CD4-positive, alpha-beta T cell (primary cell): Measurements from ENCODE around the gene ZNF282. TPM values are rescaled to one million over a fixed set of nuclear protein-coding genes. Genes with fewer than 3 reads are reported as not detected.
A peak's percentile ranks its signal among the peaks of the same experiment; 100 is the strongest.

Experiments
- ATAC-seq: fragments of 200-7000 bp; cut with Tn5 transposase; one replicate; pipeline ENCODE4 v1.10.0; 2022; ENCODE audit warnings: mild to moderate bottlenecking; ENCODE audit not compliant: poor library complexity
- CTCF ChIA-PET: fragments of 350-600 bp; sonication (Branson Sonifier 250); formaldehyde crosslinking; loops from one replicate; lab custom pipeline; 2021; ENCODE audit warnings: antibody characterized with exemption, inconsistent platforms; lab: Charles Lee
- POLR2A ChIA-PET: fragments of 350-600 bp; sonication (Branson Sonifier 250); formaldehyde crosslinking; loops from one replicate; lab custom pipeline; 2021; ENCODE audit warnings: antibody characterized with exemption, inconsistent platforms; lab: Charles Lee
- DNase-seq, 14 experiments: peaks; one replicate each; pipeline ENCODE4 v3.0.0-alpha.2; 2013 to 2020; ENCODE audit warnings: mixed read lengths in 2 of 14
- H3K27ac ChIP-seq, 2 donors: one replicate each; pipeline versions ENCODE4 v1.5.1 to v1.7.0; 2013; ENCODE audit warnings: low read length in 2 of 2, low read depth in 1 of 2, mild to moderate bottlenecking in 1 of 2
- H3K27me3 ChIP-seq, 2 experiments: 1 replicate in 1 of 2; 2 replicates in 1 of 2; pipeline versions ENCODE4 v1.6.1 to v1.7.0; 2013; ENCODE audit warnings: low read length in 2 of 2, control low read depth in 1 of 2, mild to moderate bottlenecking in 1 of 2, moderate library complexity in 1 of 2; ENCODE audit not compliant: insufficient read depth in 2 of 2, control insufficient read depth in 1 of 2
- H3K36me3 ChIP-seq: one replicate; pipeline ENCODE4 v1.6.1; 2013; ENCODE audit warnings: low read length, control low read depth; ENCODE audit not compliant: insufficient read depth
- H3K4me1 ChIP-seq: one replicate; pipeline ENCODE4 v1.6.1; 2013; ENCODE audit warnings: low read length, control low read depth; ENCODE audit not compliant: insufficient read depth
- H3K4me3 ChIP-seq: one replicate; pipeline ENCODE4 v1.5.1; 2013; ENCODE audit warnings: mild to moderate bottlenecking, low read length, moderate library complexity
- H3K9me3 ChIP-seq, 2 experiments: 1 replicate in 1 of 2; 2 replicates in 1 of 2; pipeline versions ENCODE4 v1.6.1 to v1.7.0; 2013; ENCODE audit warnings: low read length in 2 of 2, mild to moderate bottlenecking in 2 of 2, control low read depth in 1 of 2, moderate library complexity in 1 of 2; ENCODE audit not compliant: control insufficient read depth in 1 of 2, insufficient read depth in 1 of 2
- H3K27ac Mint-ChIP-seq: one replicate; pipeline ENCODE4 v1.8.0; 2020; ENCODE audit warnings: mixed read lengths
- H3K27me3 Mint-ChIP-seq: one replicate; pipeline ENCODE4 v1.8.0; 2021; ENCODE audit warnings: mixed read lengths
- H3K36me3 Mint-ChIP-seq: one replicate; pipeline ENCODE4 v1.8.0; 2021; ENCODE audit warnings: low read depth, mixed read lengths
- H3K4me1 Mint-ChIP-seq: one replicate; pipeline ENCODE4 v1.8.0; 2021; ENCODE audit warnings: low read depth, mixed read lengths
- H3K4me3 Mint-ChIP-seq: one replicate; pipeline ENCODE4 v1.8.0; 2020; ENCODE audit warnings: mild to moderate bottlenecking, mixed read lengths
- H3K9me3 Mint-ChIP-seq: one replicate; pipeline ENCODE4 v1.8.0; 2020; ENCODE audit warnings: mixed read lengths
- intact Hi-C, 2 experiments: fragments of 100-400 bp; cut with DNase I in 1 of 2; cut with micrococcal nuclease in 1 of 2; formaldehyde crosslinking; loops; one replicate each; pipeline versions ENCODE4 v1.15.1 to v1.9.0; 2023 to 2025; cut with DNase I, micrococcal nuclease
- total RNA-seq, 174 experiments: library from RNA in 2 of 174; stranded (reverse) in 2 of 174; gene quantifications; one replicate each; pipeline ENCODE4 v1.2.3 and lab custom pipeline; 2021 to 2026
- TF ChIP-seq, protein P1 (sequence below): fragments of 200-600 bp; IDR thresholded peaks from one replicate; pipeline ENCODE4 v1.8.0; 2022; ENCODE audit warnings: antibody characterized with exemption, mild to moderate bottlenecking

Gene ZNF282
- total RNA-seq, 2 experiments from 2014 or later, result 13.3 to 15.6 TPM

DNA sequence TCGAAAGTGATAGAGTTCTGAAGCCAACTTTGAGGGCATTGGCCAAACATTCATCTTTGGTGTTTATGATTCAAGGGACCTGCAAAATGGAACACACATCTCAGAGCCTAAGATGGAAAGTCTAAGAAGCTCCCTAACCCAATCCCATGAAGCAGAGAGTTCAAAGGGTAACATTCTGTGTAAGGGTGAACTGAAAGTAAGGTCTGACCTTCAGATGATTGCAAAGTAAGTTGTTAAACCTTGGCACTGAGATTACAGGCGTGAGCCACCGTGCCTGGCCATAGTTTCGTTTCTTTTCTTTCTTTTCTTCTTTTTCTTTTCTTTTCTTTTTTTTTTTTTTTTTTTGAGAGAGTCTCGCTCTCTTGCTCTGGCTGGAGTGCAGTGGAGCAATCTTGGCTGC is 46.4 kb downstream of the ZNF282 start:
- DNase-seq, result no peak
- H3K36me3 ChIP-seq, result no peaks in the 10 kb centered on the region
- peak overlapping the region; percentile 93 for H3K4me3 Mint-ChIP-seq
- peaks cover 35% of the 10 kb centered on the region for H3K4me1 ChIP-seq
- intact Hi-C loops, result loop anchor here in 1 of 2 experiments (2.0 to 10.0 kb wide), 3 partner anchors 45 to 217 kb away; partner anchors contain the start of gene PDIA4
- H3K36me3 Mint-ChIP-seq, result peaks cover 21% of the 10 kb centered on the region
- ChIA-PET POLR2A (interaction anchor here (2.8 kb wide), 1 partner anchor 20 kb away, joined by 12 read pairs; the partner anchor contains the start of gene ZNF783), CTCF (interaction anchor here (0.7 to 1.2 kb wide), 2 partner anchors 20 to 275 kb away, joined by 4 to 7 read pairs; partner anchors contain the start of gene ZNF783)
- no peak overlapping the region for H3K4me3 ChIP-seq
- no peak for ATAC-seq
- peaks cover 39% of the 10 kb centered on the region for H3K4me1 Mint-ChIP-seq
- peaks cover 4% of the 10 kb centered on the region for H3K27me3 Mint-ChIP-seq
- no peaks in the 10 kb centered on the region for H3K27me3 ChIP-seq
- H3K27ac Mint-ChIP-seq, result no peak overlapping the region
- H3K9me3 ChIP-seq, result peaks cover 0 to 3% of the 10 kb centered on the region in 2 experiments
- TF ChIP-seq, protein P1, sequence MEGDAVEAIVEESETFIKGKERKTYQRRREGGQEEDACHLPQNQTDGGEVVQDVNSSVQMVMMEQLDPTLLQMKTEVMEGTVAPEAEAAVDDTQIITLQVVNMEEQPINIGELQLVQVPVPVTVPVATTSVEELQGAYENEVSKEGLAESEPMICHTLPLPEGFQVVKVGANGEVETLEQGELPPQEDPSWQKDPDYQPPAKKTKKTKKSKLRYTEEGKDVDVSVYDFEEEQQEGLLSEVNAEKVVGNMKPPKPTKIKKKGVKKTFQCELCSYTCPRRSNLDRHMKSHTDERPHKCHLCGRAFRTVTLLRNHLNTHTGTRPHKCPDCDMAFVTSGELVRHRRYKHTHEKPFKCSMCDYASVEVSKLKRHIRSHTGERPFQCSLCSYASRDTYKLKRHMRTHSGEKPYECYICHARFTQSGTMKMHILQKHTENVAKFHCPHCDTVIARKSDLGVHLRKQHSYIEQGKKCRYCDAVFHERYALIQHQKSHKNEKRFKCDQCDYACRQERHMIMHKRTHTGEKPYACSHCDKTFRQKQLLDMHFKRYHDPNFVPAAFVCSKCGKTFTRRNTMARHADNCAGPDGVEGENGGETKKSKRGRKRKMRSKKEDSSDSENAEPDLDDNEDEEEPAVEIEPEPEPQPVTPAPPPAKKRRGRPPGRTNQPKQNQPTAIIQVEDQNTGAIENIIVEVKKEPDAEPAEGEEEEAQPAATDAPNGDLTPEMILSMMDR, result no peak
- no peaks in the 10 kb centered on the region for H3K9me3 Mint-ChIP-seq
- no peak overlapping the region for H3K27ac ChIP-seq

DNA sequence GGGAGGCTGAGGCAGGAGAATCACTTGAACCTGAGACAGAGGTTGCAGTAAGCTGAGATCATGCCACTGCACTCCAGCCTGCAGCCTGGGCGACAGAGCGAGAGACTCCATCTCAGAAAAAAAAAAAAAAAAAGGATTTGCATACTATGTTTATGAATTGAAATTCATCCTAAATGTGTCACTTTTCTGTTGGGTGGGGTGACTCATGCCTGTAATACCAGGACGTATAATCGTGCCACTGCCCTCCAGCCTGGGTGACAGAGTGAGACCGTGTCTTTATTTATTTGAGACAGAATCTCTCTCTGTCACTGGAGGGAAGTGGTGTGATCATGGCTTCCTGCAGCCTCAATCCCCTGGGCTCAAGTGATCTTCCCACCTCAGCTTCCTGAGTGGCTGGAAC is 49.9 kb downstream of the ZNF282 start:
- peaks cover 0 to 3% of the 10 kb centered on the region in 2 experiments for H3K9me3 ChIP-seq
- peaks cover 19% of the 10 kb centered on the region for H3K4me1 ChIP-seq
- Mint-ChIP-seq H3K27me3 (no peaks in the 10 kb centered on the region), H3K27ac (peak overlapping the region; percentile 30), H3K36me3 (peaks cover 37% of the 10 kb centered on the region), H3K4me3 (no peak overlapping the region), H3K4me1 (peaks cover 49% of the 10 kb centered on the region), H3K9me3 (no peaks in the 10 kb centered on the region)
- TF ChIP-seq, protein P1, result no peak
- peaks cover 10% of the 10 kb centered on the region for H3K36me3 ChIP-seq
- POLR2A ChIA-PET, result no interaction called here
- intact Hi-C loops, result loop anchor here in 1 of 2 experiments (10.0 kb wide), 1 partner anchor 220 kb away; the partner anchor contains the start of gene PDIA4
- CTCF ChIA-PET, result no interaction called here
- H3K27ac ChIP-seq, result no peak overlapping the region
- ATAC-seq (no peak), DNase-seq (no peak)
- H3K27me3 ChIP-seq, result no peaks in the 10 kb centered on the region
- H3K4me3 ChIP-seq, result no peak overlapping the region

DNA sequence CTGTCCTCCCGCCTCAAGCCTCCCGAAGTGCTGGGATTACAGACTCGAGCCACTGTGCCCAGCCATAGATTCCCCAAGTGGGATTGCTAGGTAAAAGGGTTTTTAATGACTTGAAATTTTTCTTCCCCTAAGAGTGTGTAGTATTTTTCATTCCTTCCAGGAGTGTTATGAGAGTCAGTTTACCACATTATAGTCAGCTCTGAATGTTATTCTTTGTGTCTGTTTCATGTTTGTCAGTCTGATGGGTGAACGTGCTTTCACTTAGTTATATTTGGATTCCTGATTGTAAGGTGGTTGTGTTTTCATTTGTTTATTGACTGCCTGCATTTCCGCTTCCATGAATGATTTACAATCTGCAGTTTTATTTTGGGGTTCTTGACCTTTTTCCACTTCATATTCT is 50.4 kb downstream of the ZNF282 start:
- Mint-ChIP-seq H3K9me3 (no peaks in the 10 kb centered on the region), H3K4me3 (no peak overlapping the region), H3K4me1 (peaks cover 44% of the 10 kb centered on the region), H3K27me3 (no peaks in the 10 kb centered on the region), H3K27ac (peak overlapping the region; percentile 30), H3K36me3 (peaks cover 40% of the 10 kb centered on the region)
- Histone ChIP-seq H3K4me3 (no peak overlapping the region), H3K4me1 (peaks cover 14% of the 10 kb centered on the region), H3K36me3 (peaks cover 15% of the 10 kb centered on the region), H3K27ac (no peak overlapping the region), H3K9me3 (peaks cover 0 to 3% of the 10 kb centered on the region in 2 experiments), H3K27me3 (no peaks in the 10 kb centered on the region)
- CTCF ChIA-PET, result no interaction called here
- DNase-seq (no peak), ATAC-seq (no peak)
- intact Hi-C loops, result loop anchor here in 1 of 2 experiments (10.0 kb wide), 1 partner anchor 221 kb away; the partner anchor contains the start of gene PDIA4
- TF ChIP-seq, protein P1, result no peak
- POLR2A ChIA-PET, result no interaction called here
